Neural cell (in vitro differentiated cells): Measurements from ENCODE around the gene UBE4B. TPM values are rescaled to one million over a fixed set of nuclear protein-coding genes. Genes with fewer than 3 reads are reported as not detected.

Source experiments
- H2AFZ ChIP-seq: fragments of 200-600, 300-800 bp; sonication (generic), shearing (Covaris generic); 2 replicates; pipeline ENCODE4 v1.6.0; 2014; ENCODE audit warnings: low read depth, mild to moderate bottlenecking, antibody characterized with exemption, low read length, moderate library complexity
- H3F3A ChIP-seq: fragments of 200-600 bp; shearing (Covaris generic); 2 replicates; pipeline ENCODE4 v1.6.1; 2016; ENCODE audit warnings: mild to moderate bottlenecking, moderate library complexity, mixed read lengths, antibody characterized with exemption, low read length; ENCODE audit not compliant: insufficient read depth, poor library complexity, severe bottlenecking
- H3K27ac ChIP-seq: fragments of 200-600, 300-800 bp; sonication (generic), shearing (Covaris generic); 2 replicates; pipeline ENCODE4 v1.5.1; 2014; ENCODE audit warnings: mild to moderate bottlenecking, low read length, moderate library complexity
- H3K27me3 ChIP-seq: fragments of 300-800, 200-600 bp; sonication (generic), shearing (Covaris generic); 2 replicates; pipeline ENCODE4 v1.6.0; 2014; ENCODE audit warnings: mild to moderate bottlenecking, low read depth, low read length, moderate library complexity; ENCODE audit not compliant: insufficient read depth
- H3K36me3 ChIP-seq: fragments of 300-800, 200-600 bp; sonication (generic), shearing (Covaris generic); 2 replicates; pipeline ENCODE4 v1.5.1; 2014; ENCODE audit warnings: mild to moderate bottlenecking, antibody characterized with exemption, low read length, moderate library complexity; ENCODE audit not compliant: insufficient read depth
- H3K4me2 ChIP-seq: fragments of 300-800, 200-600 bp; sonication (generic), shearing (Covaris generic); 2 replicates; pipeline ENCODE4 v1.6.0; 2014; ENCODE audit warnings: mild to moderate bottlenecking, low read length
- H3K4me3 ChIP-seq: fragments of 300-800, 200-600 bp; sonication (generic), shearing (Covaris generic); 2 replicates; pipeline ENCODE4 v1.5.1; 2014; ENCODE audit warnings: mild to moderate bottlenecking, low read length, moderate library complexity
- H3K79me2 ChIP-seq: fragments of 200-600 bp; shearing (Covaris generic); replicated peaks from 2 replicates; pipeline ENCODE4 v1.6.0; 2014; ENCODE audit warnings: mild to moderate bottlenecking, low read length, moderate library complexity; ENCODE audit not compliant: insufficient read depth
- H3K9ac ChIP-seq: fragments of 300-800, 200-600 bp; sonication (generic), shearing (Covaris generic); 2 replicates; pipeline ENCODE4 v1.6.1; 2016; ENCODE audit warnings: mild to moderate bottlenecking, low read length, mixed read lengths
- H3K9me2 ChIP-seq: fragments of 200-600 bp; shearing (Covaris generic); 2 replicates; pipeline ENCODE4 v1.6.1; 2016; ENCODE audit warnings: mild to moderate bottlenecking, low read length, mixed read lengths; ENCODE audit not compliant: insufficient read depth
- H3K9me3 ChIP-seq: fragments of 200-600, 300-800 bp; sonication (generic), shearing (Covaris generic); 2 replicates; pipeline ENCODE4 v1.6.1; 2016; ENCODE audit warnings: mild to moderate bottlenecking, mixed run types, low read length, moderate library complexity, mixed read lengths
- H4K20me1 ChIP-seq: fragments of 200-600 bp; shearing (Covaris generic); 2 replicates; pipeline ENCODE4 v1.6.1; 2016; ENCODE audit warnings: mild to moderate bottlenecking, mixed run types; ENCODE audit not compliant: insufficient read depth
- CTCF ChIP-seq: fragments of 450-650 bp; IDR thresholded peaks from 2 replicates; pipeline ENCODE4 v1.5.1; 2014; ENCODE audit warnings: antibody characterized with exemption, mild to moderate bottlenecking, moderate library complexity; ENCODE audit not compliant: poor library complexity, severe bottlenecking
- EP300 ChIP-seq: fragments of 450-650 bp; conservative IDR thresholded peaks from 2 replicates; pipeline ENCODE4 v1.6.1; 2014; ENCODE audit warnings: antibody characterized with exemption, mild to moderate bottlenecking, moderate library complexity; ENCODE audit not compliant: poor library complexity, severe bottlenecking
- EZH2 ChIP-seq: fragments of 200-600, 300-800 bp; shearing (Covaris generic), sonication (generic); IDR thresholded peaks from 2 replicates; pipeline ENCODE4 v1.6.1; 2014; ENCODE audit warnings: antibody characterized with exemption, low read length, borderline replicate concordance, mild to moderate bottlenecking; ENCODE audit not compliant: insufficient read depth, poor library complexity, severe bottlenecking
- MXI1 ChIP-seq: fragments of 450-650 bp; conservative IDR thresholded peaks from 2 replicates; pipeline ENCODE4 v1.6.1; 2014; ENCODE audit warnings: antibody characterized with exemption, mild to moderate bottlenecking; ENCODE audit not compliant: poor library complexity, severe bottlenecking
- POLR2AphosphoS5 ChIP-seq: IDR thresholded peaks from 2 replicates; pipeline ENCODE4 v1.6.1; 2012
- RAD21 ChIP-seq: fragments of 450-650 bp; conservative IDR thresholded peaks from 2 replicates; pipeline ENCODE4 v1.6.1; 2014; ENCODE audit warnings: antibody characterized with exemption, mild to moderate bottlenecking, moderate library complexity
- REST ChIP-seq: IDR thresholded peaks from 2 replicates; pipeline ENCODE4 v1.6.1; 2012; ENCODE audit warnings: borderline replicate concordance
- SMC3 ChIP-seq: fragments of 450-650 bp; conservative IDR thresholded peaks from 2 replicates; pipeline ENCODE4 v1.6.1; 2014; ENCODE audit warnings: antibody characterized with exemption, mild to moderate bottlenecking, moderate library complexity; ENCODE audit not compliant: poor library complexity
- TAF1 ChIP-seq: IDR thresholded peaks from 2 replicates; pipeline ENCODE4 v1.6.1; 2012; ENCODE audit warnings: low read depth
- polyA plus RNA-seq: library from polyadenylated mRNA; depleted of rRNA; stranded (reverse); fragments of >200 nt; gene quantifications from 2 replicates; pipeline ENCODE4 v1.2.3, GENCODE V29; 2014

UBE4B gene
- polyA plus RNA-seq, 1 donor from 2014 or later, result 28.9 TPM

- no peak for TF ChIP-seq TAF1
- no peak for TF ChIP-seq EZH2
- TF ChIP-seq SMC3, result no peak
- no peak for TF ChIP-seq EP300
- TF ChIP-seq REST, result no peak
- no peak for TF ChIP-seq RAD21
- TF ChIP-seq MXI1, result no peak
- TF ChIP-seq POLR2AphosphoS5, result no peak
- H3K9me3 ChIP-seq, result no peaks in the 10 kb centered on the region
- H3K27me3 ChIP-seq, result no peaks in the 10 kb centered on the region
- H3F3A ChIP-seq, result no peaks in the 10 kb centered on the region
- H4K20me1 ChIP-seq, result no peaks in the 10 kb centered on the region
- H3K36me3 ChIP-seq, result no peaks in the 10 kb centered on the region
- no peak overlapping the region for H2AFZ ChIP-seq
- no peak overlapping the region for H3K27ac ChIP-seq
- no peaks in the 10 kb centered on the region for H3K9me2 ChIP-seq
- no peak overlapping the region for H3K4me3 ChIP-seq
- H3K4me2 ChIP-seq, result no peak overlapping the region
- no peaks in the 10 kb centered on the region for H3K79me2 ChIP-seq
- H3K9ac ChIP-seq, result no peak overlapping the region
These were observed 127.4 kb downstream of the UBE4B start for GRCh38 chr1:10160173-10160572.

- no peaks in the 10 kb centered on the region for H4K20me1 ChIP-seq
- H3K9ac ChIP-seq, result no peak overlapping the region
- H3K36me3 ChIP-seq, result no peaks in the 10 kb centered on the region
- H3K4me2 ChIP-seq, result no peak overlapping the region
- TF ChIP-seq CTCF (no peak), REST (no peak), MXI1 (no peak)
- no peak overlapping the region for H3K27ac ChIP-seq
- H3K9me2 ChIP-seq, result no peaks in the 10 kb centered on the region
- no peak overlapping the region for H3K4me3 ChIP-seq
- H3K79me2 ChIP-seq, result no peaks in the 10 kb centered on the region
- no peaks in the 10 kb centered on the region for H3F3A ChIP-seq
- H2AFZ ChIP-seq, result no peak overlapping the region
- H3K9me3 ChIP-seq, result no peaks in the 10 kb centered on the region
- H3K27me3 ChIP-seq, result no peaks in the 10 kb centered on the region
These were observed 128.2 kb downstream of the UBE4B start for GRCh38 chr1:10160907-10161490.
